GM21360 (cell line): ENCODE results near the gene SLC25A43.

Experiments
- ATAC-seq: cut with Tn5 transposase; IDR thresholded peaks from one replicate; pipeline ENCODE4 v1.9.1; 2021; ENCODE audit warnings: mild to moderate bottlenecking, moderate library complexity; ENCODE audit not compliant: unreplicated experiment

The SLC25A43 gene

GRCh38 chrX:119495734-119496726, 96.9 kb downstream of the SLC25A43 start:
- no peak for ATAC-seq

- ATAC-seq, result no peak
Observed at GRCh38 chrX:119497185-119497584, 98.0 kb downstream of the SLC25A43 start.

DNA sequence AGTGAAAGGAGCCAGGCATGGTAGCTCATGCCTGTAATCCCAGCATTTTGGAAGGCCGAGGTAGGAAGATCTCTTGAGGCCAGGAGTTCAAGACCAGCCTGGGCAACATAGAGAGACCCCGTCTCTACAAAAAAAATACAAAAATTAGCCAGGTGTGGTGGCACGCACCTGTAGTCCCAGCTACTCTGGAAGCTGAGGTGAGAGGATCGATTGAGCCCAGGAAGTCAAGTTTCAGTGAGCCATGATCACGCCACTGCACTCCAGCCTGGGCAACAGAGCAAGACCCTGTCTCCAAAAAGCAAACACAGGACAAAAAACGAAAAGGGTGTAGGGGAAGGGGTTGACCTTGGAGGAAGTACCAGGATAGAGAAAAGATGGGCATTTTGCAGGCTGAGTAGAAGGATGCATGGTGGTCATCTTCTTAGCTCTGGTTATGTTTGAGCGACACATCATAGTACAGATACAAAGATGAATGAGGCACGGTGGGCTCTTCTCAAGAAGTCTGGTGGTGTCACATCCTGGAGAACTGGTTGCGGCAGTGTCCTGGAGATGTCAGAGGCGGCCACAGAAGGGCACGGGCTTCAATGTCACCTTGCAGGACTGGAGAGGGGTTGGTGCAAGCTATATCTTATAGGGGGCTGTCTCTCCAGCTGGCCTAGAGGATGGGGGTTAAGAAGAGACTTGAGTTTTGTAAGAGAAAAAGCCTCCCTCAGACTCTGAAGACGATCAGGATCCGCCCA, 101.1 kb downstream of the SLC25A43 start:
- ATAC-seq, result no peak

GRCh38 chrX:119501511-119502148, 102.5 kb downstream of the SLC25A43 start:
- ATAC-seq, result no peak

GRCh38 chrX:119502727-119503483, 103.8 kb downstream of the SLC25A43 start:
- ATAC-seq, result no peak

DNA sequence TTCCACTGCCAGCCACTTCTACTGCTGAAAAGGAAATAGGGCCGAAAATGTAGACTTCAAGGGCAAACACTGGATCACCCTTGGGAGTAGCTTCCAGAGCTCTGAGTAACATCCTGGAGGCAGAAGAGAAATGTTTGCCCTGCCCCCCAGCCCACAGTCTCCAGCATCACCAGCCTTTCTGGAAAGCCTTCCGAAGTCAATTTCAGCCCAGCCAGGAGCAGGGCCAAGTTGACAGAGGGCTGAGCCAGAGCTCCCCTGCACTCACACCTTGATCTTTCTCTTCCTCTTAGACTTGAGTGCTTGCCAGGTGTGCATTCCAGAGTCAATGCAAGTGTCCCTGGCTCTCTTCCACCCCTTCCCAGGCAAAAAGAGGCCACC, 104.3 kb downstream of the SLC25A43 start:
- ATAC-seq, result no peak
